Heart right ventricle (tissue), 16 donors: ENCODE data around the gene UBA7. TPM values are rescaled to one million over a fixed set of nuclear protein-coding genes. Genes with fewer than 3 reads are reported as not detected.

Source experiments
- ATAC-seq, 8 donors: fragments of 200-7000 bp; cut with Tn5 transposase; one replicate each; pipeline ENCODE4 v1.9.1; 2020; ENCODE audit warnings: mild to moderate bottlenecking in 8 of 8, moderate library complexity in 8 of 8, moderate number of reproducible peaks in 1 of 8
- DNase-seq, 2 donors: peaks; one replicate each; pipeline ENCODE4 v3.0.0-alpha.2; 2020
- H3K27ac ChIP-seq, 10 donors: fragments of 200-600 bp; sonication (generic) in 2 of 10; one replicate each; pipeline versions ENCODE4 v1.5.0 to v1.8.0; 2020 to 2022; ENCODE audit warnings: mild to moderate bottlenecking in 3 of 10
- H3K27me3 ChIP-seq, 7 donors: fragments of 200-600 bp; one replicate each; pipeline ENCODE4 v1.8.0; 2021 to 2022; ENCODE audit warnings: mild to moderate bottlenecking in 2 of 7
- H3K36me3 ChIP-seq, 9 donors: fragments of 200-600 bp; sonication (generic) in 1 of 9; one replicate each; pipeline versions ENCODE4 v1.5.0 to v1.8.0; 2020 to 2022; ENCODE audit warnings: mild to moderate bottlenecking in 2 of 9
- H3K4me1 ChIP-seq, 9 donors: fragments of 200-600 bp; sonication (generic) in 1 of 9; one replicate each; pipeline versions ENCODE4 v1.5.0 to v1.8.0; 2020 to 2022; ENCODE audit warnings: mild to moderate bottlenecking in 4 of 9
- H3K4me3 ChIP-seq, 10 donors: fragments of 200-600 bp; sonication (generic) in 2 of 10; one replicate each; pipeline versions ENCODE4 v1.5.0 to v1.8.0; 2020 to 2022; ENCODE audit warnings: mild to moderate bottlenecking in 7 of 10, moderate library complexity in 2 of 10
- H3K9me3 ChIP-seq, 11 donors: fragments of 200-600 bp in 10 of 11; sonication (generic) in 2 of 11; one replicate each; pipeline versions ENCODE4 v1.5.0 to v1.8.0; 2013 to 2022; ENCODE audit warnings: mild to moderate bottlenecking in 2 of 11, control low read depth in 1 of 11, moderate library complexity in 1 of 11
- WGBS, 2 donors: extraction: QIAGEN DNeasy Blood & Tissue Kit; methylation state at CpG; one replicate each; pipeline ENCODE4 v1.1.7; 2013; ENCODE audit warnings: inconsistent platforms in 1 of 2; 5-methylcytosine and 5-hydroxymethylcytosine counted together
- intact Hi-C, 10 donors: fragments of 100-400 bp; cut with DNase I; formaldehyde crosslinking; loops; one replicate each; pipeline versions ENCODE4 v1.11.1 to v1.14.2; 2022
- polyA plus RNA-seq, 2 donors: library from polyadenylated mRNA; stranded (reverse); fragments of 200-250 nt; gene quantifications; one replicate each; pipeline ENCODE4 v1.2.3, GENCODE V29; 2013
- total RNA-seq, 10 donors: library from RNA; stranded (reverse); fragmentation: NEBNext Ultra II Directional in 3 of 10; extraction: Animal tissue kit (Norgen Biotek cat#: 25700) in 3 of 10; gene quantifications; one replicate each; pipeline versions ENCODE4 v1.2.1 to v1.2.4, GENCODE V29; 2021 to 2023
- TF ChIP-seq, protein P1 (sequence below), 9 donors: fragments of 200-600 bp; sonication (generic) in 2 of 9; IDR thresholded peaks; one replicate each; pipeline versions ENCODE4 v1.5.0 to v1.8.0; 2021 to 2022; ENCODE audit warnings: antibody characterized with exemption in 9 of 9, mild to moderate bottlenecking in 5 of 9, moderate library complexity in 1 of 9
- donor health status: Arrhythmogenic right ventricular cardiomyopathy.
- donor health status: ischemic (EF 13 %, LVEDD 7.1; RV severe dilation, severe dysfunction).
- donor health status: healthy with polysubstance abuse.
- donor health status: DM: no; HTN: yes; CAD: no.
- donor health status: DM: no; HTN: no; CAD: no.
- donor health status: ischemic (EF 25% LVEDD 6.9; RV normal size, moderate dysfunction).
- donor health status: ischemic (EF 25% LVEDD 5.7; RV mildly dilated, moderate dysfunction).
- donor health status: healthy.
- donor health status: DM: yes; HTN: yes; CAD: no.
- donor health status: Ischemic cardiomyopathy.
- donor health status: ischemic (EF 35%, LVEDD 5.7; RV mildly dilated, moderate dysfunction).
- donor health status: nonischemic (EF 11% LVEDD 7.7; RV severe dilation, severe dysfunction).
- donor health status: DM: yes; HTN: yes; CAD: no.
- donor health status: PGD.
- donor health status: ischemic (EF 29% LVEDD 5.4; RV normal size, mild dysfunction).
- donor health status: nonischemic (EF 23%, LVEDD 6.1; RV moderate dilation, normal function).

Gene UBA7
- total and polyA plus RNA-seq, 12 donors = 12.0 to 57.6 (median 22.0) TPM

DNA sequence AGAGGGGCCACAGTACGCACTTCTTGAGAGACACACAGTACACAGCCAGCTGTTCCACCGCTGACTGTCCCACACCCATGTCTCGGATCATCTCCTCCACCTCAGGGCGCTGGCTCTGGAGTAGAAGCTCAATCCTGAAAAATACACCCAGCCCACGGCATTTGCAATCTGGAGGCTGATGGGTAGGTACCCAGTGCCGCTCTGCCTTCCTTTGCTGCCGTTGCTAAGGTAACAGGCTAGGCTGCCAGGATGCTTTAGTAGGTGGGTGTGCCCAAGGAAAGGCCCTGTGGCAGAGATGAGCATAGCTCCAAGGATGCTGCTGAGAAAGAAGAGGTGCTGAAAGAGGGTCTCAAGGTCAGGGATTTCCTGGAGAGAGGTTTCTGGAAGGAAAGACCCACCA, 28.1 kb upstream of the UBA7 start:
- peaks cover 0 to 12% (median 0%) of the 10 kb centered on the region in 9 donors for H3K36me3 ChIP-seq
- TF ChIP-seq, protein P1, sequence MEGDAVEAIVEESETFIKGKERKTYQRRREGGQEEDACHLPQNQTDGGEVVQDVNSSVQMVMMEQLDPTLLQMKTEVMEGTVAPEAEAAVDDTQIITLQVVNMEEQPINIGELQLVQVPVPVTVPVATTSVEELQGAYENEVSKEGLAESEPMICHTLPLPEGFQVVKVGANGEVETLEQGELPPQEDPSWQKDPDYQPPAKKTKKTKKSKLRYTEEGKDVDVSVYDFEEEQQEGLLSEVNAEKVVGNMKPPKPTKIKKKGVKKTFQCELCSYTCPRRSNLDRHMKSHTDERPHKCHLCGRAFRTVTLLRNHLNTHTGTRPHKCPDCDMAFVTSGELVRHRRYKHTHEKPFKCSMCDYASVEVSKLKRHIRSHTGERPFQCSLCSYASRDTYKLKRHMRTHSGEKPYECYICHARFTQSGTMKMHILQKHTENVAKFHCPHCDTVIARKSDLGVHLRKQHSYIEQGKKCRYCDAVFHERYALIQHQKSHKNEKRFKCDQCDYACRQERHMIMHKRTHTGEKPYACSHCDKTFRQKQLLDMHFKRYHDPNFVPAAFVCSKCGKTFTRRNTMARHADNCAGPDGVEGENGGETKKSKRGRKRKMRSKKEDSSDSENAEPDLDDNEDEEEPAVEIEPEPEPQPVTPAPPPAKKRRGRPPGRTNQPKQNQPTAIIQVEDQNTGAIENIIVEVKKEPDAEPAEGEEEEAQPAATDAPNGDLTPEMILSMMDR (IDR thresholded peaks at IDR 0.05) = no peak
- ATAC-seq (no peak), DNase-seq (no peak)
- intact Hi-C loops = loop anchor here (1.0 to 10.0 kb wide), 8 partner anchors 40 to 140 kb away; partner anchors contain the start of genes MST1R (in 4 of the 10) and INKA1 (in 1 of the 10)
- H3K9me3 ChIP-seq = no peaks in the 10 kb centered on the region
- WGBS, 2 donors = 90 to 92% methylated on average over 7 of the region's 7 CpGs
- peaks cover 12 to 43% (median 28%) of the 10 kb centered on the region in 9 donors for H3K4me1 ChIP-seq
- H3K27me3 ChIP-seq = no peaks in the 10 kb centered on the region
- peak overlapping the region in 2 of 10 donors; percentile 9 to 70 for H3K27ac ChIP-seq
- H3K4me3 ChIP-seq = no peak overlapping the region

- Histone ChIP-seq H3K4me1 (peaks cover 12 to 43% (median 28%) of the 10 kb centered on the region in 9 donors), H3K27me3 (no peaks in the 10 kb centered on the region), H3K36me3 (peaks cover 0 to 7% (median 0%) of the 10 kb centered on the region in 9 donors), H3K27ac (peak overlapping the region in 5 of 10 donors; percentile 36 to 70 (median 56)), H3K9me3 (no peaks in the 10 kb centered on the region), H3K4me3 (no peak overlapping the region)
- DNase-seq (no peak), ATAC-seq (peak in 2 of 8 donors; percentile 48 to 53)
- TF ChIP-seq, protein P1 (IDR thresholded peaks at IDR 0.05) = peak in 7 of 9 donors; percentile 34 to 63 (median 47)
- intact Hi-C loops = loop anchor here (1.0 to 10.0 kb wide), 8 partner anchors 39 to 139 kb away; partner anchors contain the start of genes MST1R (in 4 of the 10) and INKA1 (in 1 of the 10)
Measured at GRCh38 chr3:49841126-49841696, 27.5 kb upstream of the UBA7 start.

- 42 to 57% methylated on average over 2 of the region's 2 CpGs for WGBS, 2 donors
- H3K4me1 ChIP-seq = peaks cover 12 to 43% (median 28%) of the 10 kb centered on the region in 9 donors
- ATAC-seq = peak in 4 of 8 donors; percentile 16 to 62 (median 43)
- TF ChIP-seq, protein P1 (IDR thresholded peaks at IDR 0.05) = no peak
- intact Hi-C loops = loop anchor here in 9 of 10 donors (2.0 to 10.0 kb wide), 7 partner anchors 38 to 138 kb away; partner anchors contain the start of genes MST1R (in 4 of the 9) and INKA1 (in 1 of the 9)
- H3K9me3 ChIP-seq = no peaks in the 10 kb centered on the region
- peaks cover 0 to 7% (median 0%) of the 10 kb centered on the region in 9 donors for H3K36me3 ChIP-seq
- no peak overlapping the region for H3K4me3 ChIP-seq
- H3K27me3 ChIP-seq = no peaks in the 10 kb centered on the region
- DNase-seq = peak in 1 of 2 donors; percentile 13
- H3K27ac ChIP-seq = peak overlapping the region in 7 of 10 donors; percentile 29 to 70 (median 56)
Measured at GRCh38 chr3:49840388-49840787, 26.6 kb upstream of the UBA7 start.

GRCh38 chr3:49839193-49839809, 25.5 kb upstream of the UBA7 start:
- peaks cover 12 to 43% (median 28%) of the 10 kb centered on the region in 9 donors for H3K4me1 ChIP-seq
- no peaks in the 10 kb centered on the region for H3K9me3 ChIP-seq
- DNase-seq (peak; percentile 82 to 84), ATAC-seq (peak; percentile 76 to 91 (median 84))
- H3K36me3 ChIP-seq = peaks cover 0 to 7% (median 0%) of the 10 kb centered on the region in 9 donors
- H3K27ac ChIP-seq = peak overlapping the region in 8 of 10 donors; percentile 39 to 70 (median 58)
- H3K27me3 ChIP-seq = no peaks in the 10 kb centered on the region
- TF ChIP-seq, protein P1 (IDR thresholded peaks at IDR 0.05) = peak; percentile 85 to 95 (median 91)
- WGBS, 2 donors = 24 to 30% methylated on average over 6 of the region's 6 CpGs
- no peak overlapping the region for H3K4me3 ChIP-seq
- intact Hi-C loops = loop anchor here in 9 of 10 donors (1.0 to 5.0 kb wide), 3 partner anchors 34 to 137 kb away; no protein-coding TSS in a partner anchor
